GM21576 (cell line): ENCODE results near the gene SYNPR.
"Not testable (repeated sequence)": the region's sequence is repeated elsewhere in the genome, so short reads cannot be mapped to it uniquely, and the experiment has no call there.

Experiments used
- ATAC-seq: cut with Tn5 transposase; IDR thresholded peaks from one replicate; pipeline ENCODE4 v1.9.1; 2021; ENCODE audit warnings: mild to moderate bottlenecking, moderate library complexity; ENCODE audit not compliant: unreplicated experiment

The SYNPR gene

GRCh38 chr3:63607716-63608115 lies 329.6 kb downstream of the SYNPR start:
- no peak for ATAC-seq

GRCh38 chr3:63609408-63609807 lies 331.3 kb downstream of the SYNPR start:
- ATAC-seq: no peak

GRCh38 chr3:63609834-63610233 lies 331.7 kb downstream of the SYNPR start:
- ATAC-seq: no peak

- no peak for ATAC-seq
These were observed 333.3 kb downstream of the SYNPR start for GRCh38 chr3:63611382-63611781.

- no peak for ATAC-seq
These were observed 335.5 kb downstream of the SYNPR start for GRCh38 chr3:63613561-63613960.

- no peak for ATAC-seq
These were observed 339.3 kb downstream of the SYNPR start for GRCh38 chr3:63617391-63617790.

- no peak for ATAC-seq
These were observed 346.9 kb downstream of the SYNPR start for GRCh38 chr3:63624941-63625560.

GRCh38 chr3:63631670-63632069 lies 353.6 kb downstream of the SYNPR start:
- no peak for ATAC-seq

GRCh38 chr3:63635186-63635585 lies 357.1 kb downstream of the SYNPR start:
- ATAC-seq: no peak

GRCh38 chr3:63639806-63640205 lies 361.7 kb downstream of the SYNPR start:
- no peak for ATAC-seq

GRCh38 chr3:63642488-63642887 lies 364.4 kb downstream of the SYNPR start:
- no peak for ATAC-seq

GRCh38 chr3:63644212-63644797 lies 366.2 kb downstream of the SYNPR start:
- ATAC-seq: no peak

GRCh38 chr3:63644928-63645781 lies 367.0 kb downstream of the SYNPR start:
- ATAC-seq: not testable (repeated sequence)

GRCh38 chr3:63652066-63652725 lies 374.1 kb downstream of the SYNPR start, which contains the start of gene SNTN:
SNTN (plus strand) TSS chr3:63652675; CDS start chr3:63652688, 13 bp downstream.
- no peak for ATAC-seq

- no peak for ATAC-seq
These were observed 376.1 kb downstream of the SYNPR start for GRCh38 chr3:63654211-63654610.

- no peak for ATAC-seq
These were observed 376.8 kb downstream of the SYNPR start for GRCh38 chr3:63654931-63655330.

- no peak for ATAC-seq
These were observed 377.4 kb downstream of the SYNPR start for GRCh38 chr3:63655519-63655918.

- no peak for ATAC-seq
These were observed 378.7 kb downstream of the SYNPR start for GRCh38 chr3:63656786-63657185.

GRCh38 chr3:63661242-63661641 lies 383.1 kb downstream of the SYNPR start:
- no peak for ATAC-seq

GRCh38 chr3:63662011-63662410 lies 383.9 kb downstream of the SYNPR start:
- ATAC-seq: no peak

- ATAC-seq: no peak
These were observed 384.4 kb downstream of the SYNPR start for GRCh38 chr3:63662500-63662899.
